HG03066 (cell line): ENCODE measurements around the gene FOXN3.

Source experiments
- ATAC-seq: cut with Tn5 transposase; IDR thresholded peaks from one replicate; pipeline ENCODE4 v1.9.1; 2021; ENCODE audit warnings: low read depth; ENCODE audit not compliant: unreplicated experiment

FOXN3 gene

DNA sequence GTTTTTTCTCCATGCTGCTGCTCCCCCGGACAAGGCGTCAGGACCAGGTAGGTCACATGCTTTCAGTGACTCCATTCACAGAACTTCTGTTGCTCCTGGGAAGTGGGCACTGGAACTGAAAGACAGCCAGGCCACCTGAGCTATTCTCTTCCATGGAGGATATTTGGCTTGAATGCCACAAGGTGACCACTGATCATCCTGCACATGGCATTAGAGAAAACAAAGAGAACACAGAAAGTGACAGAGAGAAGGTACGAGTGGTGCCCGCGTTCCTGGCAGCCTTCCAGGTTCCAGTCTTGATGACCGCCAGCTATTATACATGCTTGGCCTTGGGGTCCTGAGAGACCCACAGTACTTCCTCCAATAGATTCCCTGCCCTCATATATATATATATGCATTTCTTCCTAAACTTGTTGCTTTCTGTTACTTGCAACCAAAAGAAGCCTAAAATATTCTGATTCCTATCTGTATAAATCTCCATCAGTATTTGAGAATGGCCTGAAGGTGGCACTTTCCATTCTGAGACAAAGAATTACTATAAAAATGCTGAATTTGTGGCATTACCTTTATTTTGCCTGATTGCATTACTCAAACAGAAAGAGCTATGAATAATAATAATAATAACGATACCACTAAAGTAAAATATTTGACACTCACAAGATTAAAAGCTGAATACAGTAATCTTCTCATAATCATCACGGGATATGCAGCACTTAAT is 174.9 kb downstream of the FOXN3 start:
- no peak for ATAC-seq

- no peak for ATAC-seq
Measured at GRCh38 chr14:89241257-89241656, 175.8 kb downstream of the FOXN3 start.

DNA sequence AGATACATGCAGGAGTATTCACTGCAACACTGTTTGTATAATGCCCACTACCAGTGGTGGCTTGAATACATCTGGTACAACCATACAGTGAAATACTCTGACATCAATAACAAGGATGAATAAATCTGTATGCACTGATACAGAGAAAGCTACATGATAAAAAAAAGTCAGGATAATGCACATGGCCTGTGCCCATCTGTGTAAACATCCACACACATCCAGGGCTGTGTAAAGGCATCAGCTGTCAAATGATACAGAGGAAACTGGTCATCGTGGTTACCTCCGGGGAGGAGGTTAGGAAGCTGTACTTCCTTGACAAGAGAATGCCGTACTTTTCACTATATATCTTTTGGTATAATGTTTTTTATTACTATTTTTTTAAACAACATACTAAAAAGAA is 176.6 kb downstream of the FOXN3 start:
- ATAC-seq = no peak

- ATAC-seq = no peak
Measured at GRCh38 chr14:89239023-89239422, 178.0 kb downstream of the FOXN3 start.

GRCh38 chr14:89237921-89238529 is 179.0 kb downstream of the FOXN3 start:
- no peak for ATAC-seq

- ATAC-seq = no peak
Measured at GRCh38 chr14:89236851-89237250, 180.2 kb downstream of the FOXN3 start.

DNA sequence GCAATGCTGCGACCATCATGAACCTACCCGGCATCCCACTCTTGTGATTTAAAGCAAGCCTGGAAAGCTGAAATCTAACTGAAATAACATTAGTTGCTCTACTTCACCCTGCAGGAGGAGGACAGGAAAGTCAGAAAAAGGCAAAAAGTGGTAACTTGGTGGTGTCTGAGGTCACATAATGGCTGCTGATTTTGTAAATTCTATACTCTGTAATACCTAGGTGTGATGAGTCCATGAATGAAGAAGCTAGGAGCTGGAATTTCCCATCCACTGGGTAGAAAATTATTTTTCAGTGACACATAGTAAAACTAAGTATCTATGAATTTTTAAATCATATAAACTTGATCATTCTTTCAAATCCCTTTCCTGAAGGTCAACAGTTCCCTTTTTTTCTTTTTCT is 183.8 kb downstream of the FOXN3 start:
- ATAC-seq = no peak

DNA sequence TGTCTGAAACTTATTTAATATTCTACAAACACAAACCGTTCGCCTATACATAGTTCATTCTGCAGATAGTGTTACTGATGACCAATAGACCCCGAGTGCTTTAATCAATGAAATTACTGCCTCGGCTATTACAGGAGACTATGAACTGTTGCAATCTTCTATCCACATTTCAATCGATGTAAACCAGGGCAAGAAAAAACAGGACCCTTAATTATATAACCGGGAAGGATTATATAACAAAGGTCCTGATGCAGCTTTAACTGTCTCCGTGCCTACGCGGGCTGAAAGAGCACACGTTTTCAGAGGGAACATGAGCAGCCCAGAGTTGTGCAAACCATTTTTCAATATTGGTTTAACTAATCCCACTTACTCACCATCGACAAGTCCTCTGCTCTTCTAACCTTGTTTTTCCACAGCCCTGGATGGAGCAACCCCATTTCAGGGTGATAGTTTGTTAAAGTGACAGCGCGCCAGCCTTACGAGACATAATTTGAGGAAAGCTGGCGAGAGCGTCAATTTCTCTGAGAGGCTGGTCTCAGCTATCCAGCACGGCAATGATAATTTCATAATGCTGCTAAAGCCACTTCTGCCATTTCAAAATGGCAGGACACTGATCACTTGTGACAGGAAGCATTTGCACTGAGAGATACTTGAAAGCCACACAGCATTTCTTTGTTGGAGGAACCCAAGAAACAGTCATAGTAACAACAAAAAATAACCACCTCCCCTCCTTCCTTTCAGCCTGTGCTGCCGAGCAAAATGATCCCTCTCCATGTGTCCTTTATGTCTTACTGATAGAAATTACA is 184.6 kb downstream of the FOXN3 start:
- ATAC-seq = no peak

DNA sequence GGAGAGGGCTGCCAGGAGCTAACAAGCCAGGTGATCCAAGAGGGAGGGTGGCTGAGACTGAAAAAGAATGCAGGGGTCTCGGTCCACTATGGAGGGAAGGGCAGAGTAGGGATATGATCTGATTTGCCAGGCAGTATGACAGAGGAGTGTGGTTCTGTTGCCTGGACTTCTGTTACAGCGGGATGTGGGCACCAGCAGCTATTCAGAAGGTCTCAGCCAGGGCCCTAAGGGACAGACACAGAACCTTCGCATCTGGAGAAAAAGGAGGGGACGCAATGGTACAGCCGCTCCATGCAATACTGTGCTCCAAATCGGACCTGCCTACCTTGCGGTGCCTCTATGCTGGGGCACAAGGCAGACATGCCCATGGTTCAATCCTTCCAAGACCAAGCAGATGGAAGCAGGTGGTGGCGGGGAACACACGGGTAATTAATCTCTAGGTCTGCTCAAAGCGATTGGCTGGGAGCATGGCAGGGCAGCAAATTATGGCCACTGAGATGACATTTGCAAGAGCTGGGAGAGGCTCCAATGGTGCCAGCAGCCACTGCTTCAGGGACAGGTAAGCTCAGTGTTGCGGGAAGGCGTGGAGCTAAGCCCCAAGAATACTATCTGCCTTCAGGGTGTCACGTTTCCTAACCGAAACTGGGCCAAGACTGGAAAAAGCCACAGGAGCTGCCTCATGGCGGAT is 185.5 kb downstream of the FOXN3 start:
- ATAC-seq = no peak

- no peak for ATAC-seq
Measured at GRCh38 chr14:89228921-89229639, 188.0 kb downstream of the FOXN3 start.

- ATAC-seq = no peak
Measured at GRCh38 chr14:89227496-89227836, 189.6 kb downstream of the FOXN3 start.

GRCh38 chr14:89226801-89227495 is 190.1 kb downstream of the FOXN3 start:
- no peak for ATAC-seq

DNA sequence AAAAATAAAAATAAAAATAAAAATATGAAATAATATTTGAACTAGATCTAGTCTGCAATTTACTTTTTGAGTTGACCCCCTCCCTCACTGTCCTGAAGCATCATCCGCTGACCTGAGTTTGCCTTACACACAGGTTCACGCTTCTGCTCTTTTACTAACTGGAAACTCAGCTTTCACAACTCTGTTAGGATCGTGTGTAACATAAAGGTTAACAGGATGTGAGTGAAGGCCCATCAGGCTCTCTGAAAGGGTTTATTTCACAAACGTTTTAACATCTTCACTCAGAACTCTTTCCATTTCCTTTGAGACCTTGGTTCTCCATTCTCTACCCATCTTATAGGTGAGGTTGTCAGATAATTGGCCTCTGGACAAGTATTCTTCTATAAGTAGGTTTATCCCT is 191.4 kb downstream of the FOXN3 start:
- ATAC-seq = no peak

DNA sequence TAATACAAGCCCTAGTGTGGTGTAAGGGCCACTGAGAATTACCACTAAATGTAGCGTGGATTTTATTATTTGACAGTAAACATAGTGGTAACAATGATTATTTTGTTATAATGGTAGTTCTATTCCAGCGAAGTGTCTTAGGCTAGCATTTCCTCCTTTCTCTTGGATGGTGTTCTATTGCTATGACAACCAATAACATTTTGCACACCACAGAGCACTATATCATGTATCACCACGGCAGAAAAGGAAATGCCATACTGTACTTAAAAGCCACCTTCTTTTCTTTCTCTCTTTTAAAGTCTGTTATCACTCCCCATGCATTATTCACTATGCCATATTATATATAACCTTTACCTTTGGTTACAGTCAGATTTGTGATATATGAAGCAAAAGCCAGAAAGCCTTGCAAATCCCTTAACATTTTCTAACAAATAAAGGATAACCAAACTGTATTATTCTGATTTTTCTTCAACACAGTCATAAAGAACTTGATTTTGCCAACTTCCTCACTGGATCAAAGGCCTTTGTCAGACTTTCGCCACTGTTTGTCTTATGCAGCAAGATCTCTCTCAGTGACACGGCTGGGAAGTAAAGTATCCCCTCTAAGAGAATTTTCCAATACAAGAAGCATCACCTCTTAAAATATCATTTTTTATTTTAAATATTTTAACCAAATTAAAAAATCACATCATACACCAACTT is 195.8 kb downstream of the FOXN3 start:
- ATAC-seq = no peak

GRCh38 chr14:89219051-89219450 is 198.0 kb downstream of the FOXN3 start:
- no peak for ATAC-seq

DNA sequence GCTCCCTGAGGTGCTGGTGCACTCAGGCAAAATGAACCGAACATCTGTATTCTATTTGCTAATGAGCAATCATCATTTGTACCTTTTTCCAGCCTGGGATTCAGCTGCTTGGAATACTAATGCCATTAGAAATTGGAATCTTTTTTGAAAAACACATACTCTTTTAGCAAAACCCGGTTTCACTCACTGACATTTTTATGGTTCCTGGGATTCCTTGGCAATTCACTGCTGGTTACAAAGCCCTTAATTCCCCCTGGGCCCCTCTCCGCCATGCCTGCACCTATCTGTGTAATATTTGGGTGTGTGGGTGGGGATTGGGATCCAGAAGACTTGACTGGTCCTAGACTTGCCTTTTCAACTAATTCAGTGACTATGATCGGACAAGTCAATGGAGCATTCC is 199.1 kb downstream of the FOXN3 start:
- ATAC-seq = no peak

GRCh38 chr14:89215531-89215930 is 201.5 kb downstream of the FOXN3 start:
- no peak for ATAC-seq

DNA sequence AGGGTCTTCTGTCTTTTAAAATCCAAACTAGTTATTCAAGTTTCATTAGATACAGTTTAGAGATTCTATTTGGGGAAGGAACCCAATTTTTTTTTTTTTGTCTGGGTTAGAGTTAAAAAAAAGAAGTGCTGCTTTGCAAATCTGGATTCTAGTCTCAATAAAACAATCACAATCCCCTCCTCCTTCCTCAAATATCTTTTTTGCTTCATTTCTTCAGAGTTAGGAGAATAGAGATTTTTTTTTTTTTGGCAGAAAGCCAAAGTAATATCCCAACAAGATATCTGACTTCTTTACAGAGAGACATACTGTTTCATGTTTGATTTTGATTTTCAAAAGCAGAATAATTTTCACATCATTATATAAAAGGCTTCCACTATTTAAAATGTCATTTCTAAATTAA is 201.9 kb downstream of the FOXN3 start:
- no peak for ATAC-seq

- no peak for ATAC-seq
Measured at GRCh38 chr14:89214221-89214965, 202.6 kb downstream of the FOXN3 start.
